NCI-H1930 (cell line): ENCODE results near the gene MDFI.

Experiments used
- DNase-seq, 2 experiments: peaks; one replicate each; lab custom pipeline; 2025; lab: John Stamatoyannopoulos, UW

MDFI gene

DNA sequence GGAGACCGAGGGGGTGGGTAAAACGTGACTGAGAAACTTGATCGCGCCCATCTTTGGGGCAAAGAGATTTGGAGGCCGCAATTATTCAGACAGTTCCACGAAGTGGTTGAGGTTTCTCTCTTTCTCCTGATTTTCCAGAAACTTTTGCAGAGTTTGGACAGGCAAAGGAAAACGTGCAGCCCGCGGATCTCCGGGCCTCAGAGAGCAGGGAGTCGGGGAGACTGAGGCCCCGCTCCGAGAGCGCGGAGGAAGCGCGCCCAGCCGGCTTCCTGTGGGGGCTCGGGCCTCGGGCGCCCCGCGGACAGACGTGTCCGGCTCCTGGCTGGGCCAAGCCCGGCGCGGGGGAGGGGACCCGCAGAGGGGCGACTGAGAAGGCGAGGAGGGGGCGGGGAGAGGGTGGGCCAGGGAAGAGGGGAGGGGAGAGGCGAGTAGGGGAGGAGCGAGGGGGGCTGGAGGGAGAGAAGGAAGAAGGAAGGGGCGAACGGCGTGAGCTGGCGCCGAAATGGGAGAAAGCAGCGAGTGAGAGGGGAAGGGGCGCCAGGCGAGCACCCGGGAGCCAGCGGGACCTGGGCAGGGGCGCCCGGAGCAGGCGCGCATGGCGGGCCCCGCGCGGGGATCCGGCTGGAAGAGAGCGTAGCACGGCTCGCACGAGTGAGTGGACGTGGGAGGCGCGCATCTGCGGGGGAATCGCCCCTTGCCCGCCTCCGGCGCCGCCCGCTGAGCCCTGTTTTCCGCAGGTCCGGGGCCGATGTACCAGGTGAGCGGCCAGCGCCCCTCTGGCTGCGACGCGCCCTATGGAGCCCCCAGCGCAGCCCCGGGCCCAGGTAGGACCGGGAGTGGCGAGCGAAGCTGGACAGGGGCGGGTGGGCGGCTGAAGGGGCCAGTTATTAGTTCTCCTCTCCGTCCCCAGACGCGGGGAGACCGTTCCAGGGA is at the start of gene MDFI:
Gene MDFI, plus strand, starts transcription at position 467 of the 933 bp plus-strand sequence. Its CDS starts 282 bp downstream, at position 749.
- DNase-seq: no peak

DNA sequence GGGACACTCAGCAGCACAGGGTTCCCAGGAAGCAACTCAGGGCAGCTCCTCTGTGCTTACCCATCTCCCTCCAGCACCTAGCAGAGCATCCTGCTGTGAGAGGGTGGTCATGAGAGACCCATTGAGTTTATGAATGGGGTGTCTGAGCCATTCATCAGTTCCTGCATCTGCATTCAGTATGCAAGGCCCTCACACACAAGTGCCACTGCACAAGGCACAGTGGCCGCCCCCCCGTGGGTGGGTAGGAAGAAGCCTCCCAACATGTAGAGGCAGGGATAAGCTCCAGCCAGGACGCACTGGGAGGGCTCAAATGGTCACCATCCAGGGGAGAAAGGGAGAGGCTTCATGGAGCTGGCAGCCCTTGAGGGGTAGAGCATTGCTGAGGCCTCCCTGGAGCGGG is 49.0 kb upstream of the MDFI start:
- no peak for DNase-seq

DNA sequence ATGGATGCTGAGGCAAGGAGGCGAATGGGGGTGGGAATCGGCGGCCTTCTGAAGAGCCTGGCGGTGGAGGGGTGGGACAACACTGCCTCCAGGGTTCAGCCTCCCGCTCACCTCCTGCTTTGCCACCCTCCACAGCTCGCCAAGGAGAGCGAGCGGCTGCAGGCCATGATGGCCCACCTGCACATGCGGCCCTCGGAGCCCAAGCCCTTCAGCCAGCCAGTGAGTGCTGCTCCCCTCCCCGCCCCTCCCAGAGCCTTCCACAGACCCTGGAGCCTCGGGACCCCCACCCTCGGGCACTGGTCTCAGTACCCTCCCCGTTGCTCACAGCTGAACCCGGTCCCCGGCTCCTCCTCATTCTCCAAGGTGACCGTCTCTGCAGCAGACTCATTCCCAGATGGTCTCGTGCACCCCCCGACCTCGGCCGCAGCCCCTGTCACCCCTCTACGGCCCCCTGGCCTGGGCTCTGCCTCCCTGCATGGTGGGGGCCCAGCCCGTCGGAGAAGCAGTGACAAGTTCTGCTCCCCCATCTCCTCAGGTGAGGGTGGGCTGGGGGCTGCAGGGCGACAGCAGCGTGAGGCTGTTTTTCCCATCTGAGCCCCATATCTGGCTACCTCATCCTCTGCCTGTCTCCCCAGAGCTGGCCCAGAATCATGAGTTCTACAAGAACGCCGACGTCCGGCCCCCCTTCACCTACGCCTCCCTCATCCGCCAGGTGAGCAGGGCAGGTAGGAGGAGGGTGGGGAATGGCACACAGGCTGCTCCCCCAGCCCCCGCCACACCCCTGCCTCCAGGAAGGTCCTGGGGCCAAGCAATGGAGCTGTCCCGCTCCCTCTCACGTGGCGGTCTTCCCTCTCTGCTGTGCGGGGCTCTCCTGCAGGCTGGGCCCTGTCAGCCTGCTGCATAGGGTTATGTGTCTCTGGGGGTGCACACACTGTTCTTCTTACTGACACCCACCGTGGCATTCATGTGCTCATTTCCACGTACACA is 48.3 kb upstream of the MDFI start:
- no peak for DNase-seq

DNA sequence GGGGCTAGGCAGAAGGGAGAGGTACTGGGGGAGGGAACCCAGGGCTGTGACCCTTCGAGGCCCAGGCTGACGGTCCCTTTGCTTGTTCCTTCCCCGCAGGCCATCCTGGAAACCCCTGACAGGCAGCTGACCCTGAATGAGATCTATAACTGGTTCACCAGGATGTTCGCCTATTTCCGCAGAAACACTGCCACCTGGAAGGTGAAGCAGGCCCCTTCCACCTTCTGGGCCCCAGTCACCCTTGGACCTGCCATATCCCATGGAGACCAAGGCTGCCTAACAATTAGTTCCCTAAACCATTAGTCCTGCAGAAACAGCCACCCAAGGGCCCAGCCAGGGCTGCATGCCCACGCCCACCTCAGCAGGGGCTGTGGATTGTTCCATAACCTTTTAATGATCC is 47.1 kb upstream of the MDFI start:
- no peak for DNase-seq

GRCh38 chr6:41591859-41592502 is 46.3 kb upstream of the MDFI start:
- peak; percentile 32 to 47 for DNase-seq

DNA sequence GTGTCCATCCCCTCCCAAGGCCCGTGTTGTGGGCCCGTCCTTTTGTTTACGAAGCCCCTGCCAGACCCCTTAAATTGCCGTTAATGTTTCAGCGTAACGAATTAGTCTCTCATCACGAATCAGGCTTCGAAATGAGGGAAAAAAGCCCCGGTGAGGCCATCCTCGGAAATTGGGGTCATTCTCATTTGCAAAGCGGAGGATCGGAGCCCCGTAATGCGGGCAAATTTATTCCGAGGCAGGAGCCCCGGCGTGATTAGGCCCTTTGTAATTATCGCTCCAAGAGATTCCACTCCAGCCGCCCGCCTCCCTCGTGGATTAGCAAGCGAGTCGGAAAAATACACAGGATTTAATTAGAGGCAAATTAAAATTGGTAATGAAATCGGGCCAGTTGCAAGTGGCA is 44.9 kb upstream of the MDFI start:
- no peak for DNase-seq

GRCh38 chr6:41593839-41594238 is 44.4 kb upstream of the MDFI start:
- no peak for DNase-seq

GRCh38 chr6:41594326-41594725 is 43.9 kb upstream of the MDFI start:
- DNase-seq: no peak

GRCh38 chr6:41594766-41595165 is 43.5 kb upstream of the MDFI start:
- DNase-seq: no peak

DNA sequence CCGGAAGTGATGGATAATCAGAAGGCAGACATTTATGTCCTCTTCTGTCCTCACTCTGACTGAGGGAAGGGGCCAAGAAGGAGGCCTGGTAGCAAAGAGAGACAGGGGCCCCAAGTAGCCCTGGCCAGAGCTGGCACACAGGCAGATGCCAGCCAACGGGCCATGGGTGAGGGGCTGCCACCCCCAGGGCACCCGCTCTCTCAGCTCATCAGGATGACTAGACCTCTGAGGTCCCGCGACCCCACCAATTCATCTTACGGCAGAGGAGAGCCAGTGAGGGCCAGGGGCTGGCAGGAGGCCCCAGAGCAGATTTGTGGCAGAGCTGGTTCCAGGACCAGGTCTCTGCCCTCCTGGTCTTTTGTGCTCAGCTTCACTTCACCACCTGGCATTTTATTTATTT is 43.1 kb upstream of the MDFI start:
- DNase-seq: no peak

DNA sequence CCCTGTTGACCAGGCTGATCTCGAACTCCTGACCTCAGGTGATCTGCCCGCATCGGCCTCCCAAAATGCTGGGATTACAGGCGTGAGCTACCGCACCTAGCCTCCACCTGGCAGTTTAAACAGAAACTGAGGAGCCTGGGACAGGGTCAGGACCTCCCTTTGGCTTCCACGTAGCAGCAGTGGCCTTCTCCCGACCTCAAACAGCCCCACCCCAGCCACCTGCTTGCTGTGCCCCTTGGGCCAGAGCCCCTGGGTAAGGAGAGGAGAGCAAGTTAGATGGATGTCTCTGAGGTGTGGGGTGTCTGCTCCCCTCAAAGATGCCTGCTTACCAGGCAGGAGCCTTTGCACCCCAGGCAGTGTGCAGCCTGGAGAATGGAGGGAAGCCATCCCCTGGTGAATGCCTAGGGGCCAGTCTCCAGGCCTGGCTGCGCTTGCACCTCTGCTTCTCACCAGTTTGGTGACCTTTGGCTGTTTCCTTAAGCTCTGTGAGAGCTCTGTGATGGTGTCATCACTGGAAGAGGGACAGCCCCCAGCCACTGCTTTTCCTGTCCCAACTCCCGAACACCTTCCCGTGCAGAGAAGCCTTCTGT is 42.1 kb upstream of the MDFI start:
- DNase-seq: no peak

DNA sequence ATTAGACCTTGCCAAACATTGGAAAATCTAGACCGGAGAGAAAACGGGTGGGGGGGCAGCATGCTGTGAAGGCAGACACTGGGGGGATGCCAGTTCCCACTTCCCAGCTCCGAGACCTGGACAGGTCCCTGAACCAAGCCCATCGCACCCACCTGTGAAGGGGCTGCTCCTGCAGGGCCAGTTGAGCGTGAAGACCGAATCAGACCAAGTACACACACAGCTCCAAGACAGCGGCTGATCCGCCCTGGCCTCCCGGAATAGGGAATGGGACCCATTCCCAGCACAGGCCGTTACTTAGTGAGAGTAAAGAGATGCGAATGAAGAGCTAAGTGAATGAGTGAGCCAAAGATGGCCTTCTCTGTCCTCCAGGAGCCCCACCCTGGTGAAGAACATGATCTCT is 41.5 kb upstream of the MDFI start:
- DNase-seq: no peak

DNA sequence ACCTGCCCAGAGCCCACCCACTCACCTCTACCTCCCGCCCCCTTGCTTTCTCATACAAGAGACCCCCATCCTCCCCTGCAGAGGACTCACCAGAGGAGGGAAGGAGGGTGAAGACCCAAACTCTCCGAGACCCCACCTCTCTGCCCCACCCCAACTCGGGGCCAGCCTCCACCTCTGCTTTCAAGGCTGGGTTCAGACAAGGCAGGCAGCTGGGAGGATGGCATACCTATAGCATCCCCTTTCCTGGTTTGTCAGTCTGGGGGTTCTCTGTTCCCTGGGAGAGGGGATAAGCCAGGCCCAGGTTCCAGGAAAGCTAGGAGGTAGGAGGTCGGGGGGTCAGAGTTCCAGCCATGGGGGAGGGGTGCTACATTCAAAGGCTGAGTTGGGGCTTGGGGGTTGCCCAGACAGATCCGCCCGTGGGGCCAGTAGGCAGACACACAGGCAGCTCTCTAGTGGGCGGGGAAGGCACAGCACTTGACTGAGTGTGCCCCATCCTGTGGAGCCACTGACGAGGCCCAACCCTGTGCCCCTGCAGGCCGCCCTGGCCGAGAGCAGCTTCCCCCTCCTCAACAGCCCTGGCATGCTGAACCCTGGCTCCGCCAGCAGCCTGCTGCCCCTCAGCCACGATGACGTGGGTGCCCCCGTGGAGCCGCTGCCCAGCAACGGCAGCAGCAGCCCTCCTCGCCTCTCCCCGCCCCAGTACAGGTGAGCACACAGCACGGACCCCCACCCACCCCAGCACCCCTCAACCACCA is 40.8 kb upstream of the MDFI start:
- DNase-seq: no peak

GRCh38 chr6:41598670-41599014 is 39.6 kb upstream of the MDFI start:
- DNase-seq: no peak

GRCh38 chr6:41599015-41599851 is 39.0 kb upstream of the MDFI start:
- DNase-seq: no peak

DNA sequence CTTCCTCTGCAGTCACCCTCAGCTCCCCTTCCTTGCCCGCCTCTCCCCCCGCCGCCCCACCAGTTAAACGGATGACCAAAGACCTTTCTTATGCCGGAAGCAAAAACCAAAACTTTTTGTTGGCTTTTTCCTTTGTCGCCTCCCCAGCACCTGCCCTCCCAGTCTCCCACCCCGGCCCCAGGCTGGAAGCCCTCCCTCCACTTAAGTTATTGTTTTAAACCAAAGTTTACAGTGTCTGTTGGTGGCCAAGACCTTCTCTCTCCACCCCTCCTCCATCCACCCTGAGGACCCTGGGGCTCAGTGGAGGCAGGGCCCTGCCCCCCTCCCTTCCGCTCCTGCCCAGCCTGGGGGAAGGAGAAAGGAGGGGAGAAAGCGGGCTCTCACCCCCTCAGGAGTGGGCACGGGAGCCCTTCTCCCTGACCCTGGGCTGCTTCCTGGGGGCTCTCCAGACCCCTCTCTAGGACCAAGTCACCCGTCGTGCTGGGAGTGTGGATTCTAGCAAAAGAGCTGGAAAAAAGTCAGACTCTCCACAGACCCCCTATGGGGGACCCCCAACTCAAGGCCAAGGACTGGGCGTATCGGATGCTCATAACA is 38.3 kb upstream of the MDFI start:
- DNase-seq: no peak

DNA sequence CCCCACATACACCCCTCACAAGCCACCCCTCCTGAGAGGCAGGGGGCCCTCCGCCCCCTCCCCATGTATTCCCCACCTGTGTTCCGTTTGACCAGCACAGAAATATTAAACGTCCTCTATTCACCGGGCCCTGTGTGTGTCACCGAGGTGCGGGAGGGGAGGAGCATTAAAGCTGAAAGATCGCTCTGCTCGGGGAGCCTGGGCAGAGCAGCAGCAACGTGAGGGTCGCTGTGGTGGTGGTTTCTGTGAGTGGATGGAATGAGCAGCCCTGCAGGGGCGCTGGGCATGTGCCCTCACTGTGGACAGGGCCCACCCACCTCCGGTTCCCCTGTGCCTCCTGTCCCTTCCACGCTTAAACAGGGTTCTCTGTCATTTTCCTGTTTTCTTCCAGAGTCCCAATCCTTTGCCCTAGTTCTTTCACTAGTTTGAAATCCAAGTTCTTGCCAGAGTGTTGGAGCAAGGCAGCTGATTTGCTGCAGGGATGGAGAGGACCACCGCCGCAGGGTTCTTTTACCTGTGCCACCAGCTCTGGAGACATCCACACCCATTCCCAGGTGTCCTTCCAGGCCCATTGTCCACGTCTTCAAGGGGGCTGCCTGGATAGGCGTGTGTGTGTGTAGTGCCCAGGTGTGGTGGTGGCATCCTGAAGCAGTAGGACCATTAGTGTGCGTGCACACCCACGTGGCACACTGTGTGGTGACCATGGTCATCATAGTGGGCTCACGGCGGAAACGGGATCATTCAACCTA is 37.6 kb upstream of the MDFI start:
- DNase-seq: no peak

GRCh38 chr6:41601248-41601549 is 37.1 kb upstream of the MDFI start:
- no peak for DNase-seq

- DNase-seq: no peak
Measured at GRCh38 chr6:41602422-41602743, 35.9 kb upstream of the MDFI start.
